HG03521 (cell line): ENCODE results near the gene PEX19.

Experiments used
- ATAC-seq: cut with Tn5 transposase; IDR thresholded peaks from one replicate; pipeline ENCODE4 v1.9.1; 2021; ENCODE audit warnings: mild to moderate bottlenecking, moderate library complexity; ENCODE audit not compliant: unreplicated experiment

Gene PEX19

GRCh38 chr1:160277987-160278386 lies 6.9 kb downstream of the PEX19 start:
- no peak for ATAC-seq

- ATAC-seq = no peak
Measured at GRCh38 chr1:160277330-160277729, 7.6 kb downstream of the PEX19 start.

GRCh38 chr1:160271025-160271424 lies 13.9 kb downstream of the PEX19 start:
- no peak for ATAC-seq

GRCh38 chr1:160267284-160267991 lies 17.5 kb downstream of the PEX19 start:
- no peak for ATAC-seq

- no peak for ATAC-seq
Measured at GRCh38 chr1:160264795-160265307, 20.1 kb downstream of the PEX19 start.

GRCh38 chr1:160261893-160262794 lies 22.8 kb downstream of the PEX19 start, which contains the start of gene DCAF8:
TSS of gene DCAF8 (minus strand) at chr1:160262549. CDS start at chr1:160244008, 18,541 bp downstream.
- peak; percentile 89 for ATAC-seq

- ATAC-seq = no peak
Measured at GRCh38 chr1:160261556-160261892, 23.4 kb downstream of the PEX19 start.

GRCh38 chr1:160260406-160261382 lies 24.2 kb downstream of the PEX19 start:
- ATAC-seq = no peak

GRCh38 chr1:160258177-160258798 lies 26.6 kb downstream of the PEX19 start:
- no peak for ATAC-seq

- no peak for ATAC-seq
Measured at GRCh38 chr1:160257411-160258015, 27.4 kb downstream of the PEX19 start.

- ATAC-seq = no peak
Measured at GRCh38 chr1:160256396-160257046, 28.4 kb downstream of the PEX19 start.

- no peak for ATAC-seq
Measured at GRCh38 chr1:160255781-160256300, 29.1 kb downstream of the PEX19 start.

GRCh38 chr1:160251687-160252526 lies 33.0 kb downstream of the PEX19 start:
- ATAC-seq = no peak

- ATAC-seq = no peak
Measured at GRCh38 chr1:160251011-160251410, 33.9 kb downstream of the PEX19 start.

GRCh38 chr1:160247053-160247452 lies 37.9 kb downstream of the PEX19 start:
- ATAC-seq = no peak

GRCh38 chr1:160245434-160245833 lies 39.5 kb downstream of the PEX19 start:
- no peak for ATAC-seq

GRCh38 chr1:160244209-160244608 lies 40.7 kb downstream of the PEX19 start:
- ATAC-seq = no peak

GRCh38 chr1:160243767-160244166 lies 41.2 kb downstream of the PEX19 start:
- ATAC-seq = no peak
